Fibroblast of skin of abdomen (primary cell): ENCODE measurements around the gene CFAP77.
A peak's percentile ranks its signal among the peaks of the same experiment; 100 is the strongest.

Experiments used
- DNase-seq: peaks from one replicate; pipeline ENCODE4 v3.0.0-alpha.2; 2013

Gene CFAP77

DNA sequence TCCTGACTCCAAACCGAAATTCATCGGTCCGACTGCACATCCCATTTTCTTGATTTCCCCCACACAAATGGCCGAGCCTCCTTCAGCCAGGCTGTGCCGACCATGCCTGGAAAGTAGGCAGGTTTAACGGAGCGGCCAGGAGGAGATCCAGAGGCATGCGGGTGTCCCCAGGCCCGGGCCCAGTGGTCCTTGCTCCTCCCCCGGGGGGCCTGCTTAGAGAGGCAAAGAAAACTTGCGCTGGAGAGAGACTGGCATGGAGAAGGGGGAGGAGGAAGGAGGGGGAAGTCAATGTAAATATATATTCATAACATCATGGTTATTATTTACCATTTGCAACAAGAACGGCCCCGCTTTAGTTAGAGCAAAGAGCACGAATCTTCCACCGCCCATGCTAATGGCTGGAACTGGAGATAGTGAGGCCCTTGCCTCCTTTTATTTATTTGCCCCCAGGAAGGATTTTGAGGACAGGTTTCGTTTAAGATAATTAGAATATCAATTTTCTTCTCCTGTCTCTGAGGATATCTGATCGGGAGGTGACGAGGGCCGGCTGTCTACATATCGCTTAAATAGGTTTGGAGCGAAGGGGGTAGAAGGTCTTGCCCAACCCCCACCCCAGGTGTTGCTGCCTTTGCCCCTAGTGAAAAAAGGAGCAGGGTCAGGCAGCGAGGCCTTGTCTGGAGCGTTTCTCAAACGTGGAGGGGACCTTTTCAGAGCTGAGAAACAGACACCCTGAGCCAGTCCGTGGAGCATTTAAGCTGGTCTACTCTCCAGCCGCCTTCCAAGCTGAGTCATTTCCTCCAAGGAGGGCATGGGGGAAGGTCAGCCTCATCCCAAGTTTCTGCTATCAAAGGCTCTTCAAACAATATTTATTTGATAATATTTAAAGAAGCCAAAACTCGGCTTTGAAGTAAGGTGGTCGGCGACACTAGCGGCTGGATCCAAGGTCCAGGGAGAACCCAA, 174.9 kb downstream of the CFAP77 start:
- peak; percentile 43 for DNase-seq

DNA sequence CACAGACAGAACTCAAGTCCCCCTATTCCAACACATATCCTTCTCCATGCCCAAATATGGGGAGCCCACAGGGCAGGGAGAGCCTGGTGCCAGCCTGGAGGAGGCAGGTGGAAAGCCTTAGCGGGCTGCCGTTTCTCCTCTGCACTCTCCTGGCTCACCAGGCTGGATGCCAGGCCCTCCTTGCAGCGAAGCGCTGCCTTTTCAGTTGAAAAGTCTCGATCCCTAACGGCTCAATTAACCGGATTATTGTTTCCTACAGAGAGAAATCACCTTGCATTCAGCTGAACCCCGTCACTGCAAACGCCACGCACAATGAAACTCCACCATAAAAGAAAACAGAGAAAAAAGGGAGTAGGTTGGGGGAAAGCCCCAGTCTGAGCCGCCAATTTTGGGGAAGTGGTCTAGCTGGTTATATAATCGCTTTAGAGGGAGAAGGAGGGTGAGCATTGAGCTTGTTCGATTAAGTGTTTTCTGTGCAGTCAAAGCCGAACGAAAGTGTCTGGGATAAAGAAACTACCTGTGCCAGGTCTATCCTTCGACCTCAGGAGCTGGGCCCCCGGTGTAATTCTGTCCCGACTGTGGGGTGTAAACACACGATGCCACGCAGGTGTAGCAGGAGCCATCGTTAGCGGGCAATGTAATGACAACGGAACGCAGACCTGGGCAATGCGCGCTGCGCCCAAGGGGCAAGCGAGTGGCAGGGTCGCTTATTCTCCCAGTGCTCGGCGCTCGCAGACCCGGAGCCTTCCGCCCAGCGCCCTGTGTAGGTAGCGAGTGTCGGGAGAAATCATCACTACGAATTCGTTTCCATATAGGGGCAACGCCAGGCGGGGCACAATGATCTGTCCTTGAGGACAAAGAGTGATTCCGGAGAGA, 176.2 kb downstream of the CFAP77 start:
- DNase-seq = no peak

DNA sequence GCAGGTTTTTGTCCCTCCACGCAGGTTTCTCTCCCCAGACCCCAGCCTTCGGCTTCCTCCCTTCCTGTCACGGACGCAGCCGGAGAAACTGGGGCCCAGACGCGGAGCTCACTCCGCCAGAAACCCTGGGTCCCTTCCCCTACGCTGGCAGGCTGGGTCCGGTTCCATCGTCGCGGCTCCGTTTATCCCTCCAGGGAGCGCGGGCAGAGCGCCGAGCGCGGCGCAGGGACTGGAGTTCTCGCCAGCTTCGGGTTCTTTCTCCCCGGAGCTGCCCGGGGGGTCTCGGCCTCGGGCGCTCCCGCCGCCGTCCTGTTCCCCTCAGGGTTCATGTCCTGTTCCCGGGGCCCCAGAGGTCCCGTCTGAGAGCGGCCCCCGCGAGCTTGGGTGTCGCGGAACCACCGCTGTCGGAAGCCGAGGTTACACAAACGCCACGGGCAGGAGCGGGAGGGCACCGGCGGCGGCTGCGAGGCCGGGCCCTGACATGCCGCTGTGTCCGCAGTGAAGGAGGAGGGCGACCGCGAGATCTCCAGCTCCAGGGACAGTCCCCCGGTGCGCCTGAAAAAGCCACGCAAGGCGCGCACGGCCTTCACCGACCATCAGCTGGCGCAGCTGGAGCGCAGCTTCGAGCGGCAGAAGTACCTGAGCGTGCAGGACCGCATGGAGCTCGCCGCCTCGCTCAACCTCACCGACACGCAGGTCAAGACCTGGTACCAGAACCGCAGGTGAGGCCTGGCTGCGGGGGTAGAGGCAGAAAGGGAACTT, 177.0 kb downstream of the CFAP77 start:
- no peak for DNase-seq

DNA sequence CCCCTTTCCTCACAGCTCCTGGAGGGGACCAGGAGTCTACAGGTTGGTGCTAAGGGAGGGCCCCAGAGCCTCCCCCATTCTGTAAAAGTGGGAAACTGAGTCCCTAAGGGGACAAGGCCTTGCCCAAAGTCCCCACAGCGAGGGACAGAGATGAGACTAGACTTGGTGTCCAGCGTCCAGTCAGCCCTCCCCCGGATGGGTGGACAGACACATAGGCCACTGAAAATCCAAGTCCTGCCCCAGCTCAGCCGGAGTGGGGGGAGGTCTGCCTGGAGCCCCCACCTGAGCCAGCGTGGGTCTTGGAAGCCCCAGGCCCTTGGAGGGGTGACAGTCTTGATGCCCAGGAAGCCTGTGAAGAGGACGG, 177.6 kb downstream of the CFAP77 start:
- DNase-seq = no peak

DNA sequence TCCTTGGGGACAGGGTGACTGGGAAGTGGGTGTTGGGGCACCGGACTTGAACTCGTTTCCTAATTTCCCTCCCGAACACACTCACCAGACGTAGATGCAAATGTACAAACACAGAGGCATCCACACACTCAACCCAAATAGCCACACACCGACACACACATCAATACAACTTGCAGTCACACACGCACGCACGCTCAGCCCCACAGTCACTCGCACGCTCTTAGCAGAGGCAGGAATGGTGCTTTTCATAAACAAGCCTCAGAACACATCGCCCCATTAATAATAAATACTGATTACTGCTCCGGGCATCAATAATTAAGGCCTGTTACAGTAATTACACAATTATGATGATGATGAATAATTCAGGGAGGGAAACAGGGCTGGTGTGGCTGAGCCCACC, 178.1 kb downstream of the CFAP77 start:
- no peak for DNase-seq

DNA sequence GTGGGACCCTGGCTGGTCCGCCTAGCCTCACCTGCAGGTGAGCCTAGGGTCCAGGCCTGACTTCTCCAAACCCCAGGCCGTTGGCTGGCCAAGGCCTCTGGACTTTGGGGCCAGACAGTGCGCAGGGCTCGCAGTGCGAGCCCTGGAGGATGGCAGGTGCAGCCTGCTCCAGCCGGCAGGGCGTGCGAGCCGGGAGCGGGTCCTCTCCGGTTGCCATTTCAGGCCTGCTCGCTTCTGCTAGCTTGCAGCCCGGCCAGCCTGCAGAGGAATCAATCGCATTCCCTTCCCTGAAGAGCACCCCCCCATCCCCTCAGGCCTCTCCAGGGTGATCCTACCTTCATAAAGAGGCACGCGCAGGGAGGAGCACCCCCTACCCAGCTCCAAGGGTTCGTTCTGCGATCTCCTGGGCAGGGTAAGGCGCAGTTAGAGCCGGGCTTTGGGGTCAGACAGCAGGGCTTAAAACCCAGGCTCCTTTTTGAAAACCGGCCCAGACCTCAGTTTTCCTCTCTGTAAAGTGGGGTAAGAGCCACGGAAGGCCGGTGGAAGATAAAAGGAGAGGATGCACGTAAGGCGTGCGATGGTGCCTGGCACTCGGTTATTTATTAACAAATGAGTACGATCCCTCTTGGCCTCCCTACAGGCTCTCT, 178.6 kb downstream of the CFAP77 start:
- no peak for DNase-seq

DNA sequence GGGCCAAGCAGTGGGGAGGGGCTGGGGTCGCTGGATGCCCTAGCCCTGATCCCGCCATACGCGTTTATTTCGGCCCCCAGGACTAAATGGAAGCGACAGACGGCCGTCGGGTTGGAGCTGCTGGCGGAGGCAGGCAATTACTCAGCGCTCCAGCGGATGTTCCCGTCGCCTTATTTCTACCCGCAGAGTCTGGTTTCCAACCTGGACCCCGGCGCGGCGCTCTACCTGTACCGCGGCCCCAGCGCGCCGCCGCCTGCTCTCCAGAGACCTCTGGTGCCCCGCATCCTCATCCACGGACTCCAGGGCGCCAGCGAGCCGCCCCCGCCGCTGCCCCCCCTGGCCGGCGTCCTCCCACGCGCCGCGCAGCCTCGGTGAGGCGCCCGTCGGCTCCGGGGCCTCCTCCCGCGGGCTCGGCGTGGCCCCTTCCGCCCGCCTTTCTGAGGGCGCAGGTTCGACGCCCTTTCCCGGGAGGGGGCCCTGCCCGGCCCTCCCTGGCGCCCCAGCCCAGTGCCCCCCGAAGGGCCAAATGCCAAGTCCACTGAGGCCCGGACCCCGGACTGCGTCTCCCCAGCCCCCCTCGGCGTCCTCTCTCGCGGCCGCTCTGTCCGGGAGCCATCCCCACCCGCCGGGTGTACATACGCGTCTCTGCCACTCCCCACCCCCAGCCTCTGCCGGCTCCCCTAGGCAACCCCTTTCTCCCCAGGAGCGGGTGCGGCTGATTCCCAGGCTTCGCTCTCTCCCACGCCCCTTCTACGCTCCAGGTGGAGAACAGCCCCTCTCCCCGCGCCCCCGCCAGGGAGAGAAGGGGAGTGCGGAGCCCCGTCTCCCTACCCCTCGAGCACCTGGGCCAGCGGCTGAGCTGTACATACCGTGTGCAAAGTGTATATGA, 179.4 kb downstream of the CFAP77 start:
- DNase-seq = no peak

DNA sequence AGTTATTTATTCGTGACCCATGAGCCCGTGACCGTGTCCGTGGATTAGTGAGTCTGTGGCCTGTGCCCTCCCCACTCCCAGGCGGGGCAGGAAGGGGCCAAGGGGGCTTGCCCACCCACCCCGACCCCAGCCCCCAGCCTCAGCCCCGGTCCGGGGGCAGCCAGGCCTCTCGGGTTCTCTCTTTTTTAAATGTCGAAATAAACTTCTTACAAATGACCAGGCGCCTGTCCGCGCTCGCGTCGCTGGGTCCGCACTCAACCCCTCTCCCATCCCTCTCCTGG, 180.0 kb downstream of the CFAP77 start:
- DNase-seq = no peak

DNA sequence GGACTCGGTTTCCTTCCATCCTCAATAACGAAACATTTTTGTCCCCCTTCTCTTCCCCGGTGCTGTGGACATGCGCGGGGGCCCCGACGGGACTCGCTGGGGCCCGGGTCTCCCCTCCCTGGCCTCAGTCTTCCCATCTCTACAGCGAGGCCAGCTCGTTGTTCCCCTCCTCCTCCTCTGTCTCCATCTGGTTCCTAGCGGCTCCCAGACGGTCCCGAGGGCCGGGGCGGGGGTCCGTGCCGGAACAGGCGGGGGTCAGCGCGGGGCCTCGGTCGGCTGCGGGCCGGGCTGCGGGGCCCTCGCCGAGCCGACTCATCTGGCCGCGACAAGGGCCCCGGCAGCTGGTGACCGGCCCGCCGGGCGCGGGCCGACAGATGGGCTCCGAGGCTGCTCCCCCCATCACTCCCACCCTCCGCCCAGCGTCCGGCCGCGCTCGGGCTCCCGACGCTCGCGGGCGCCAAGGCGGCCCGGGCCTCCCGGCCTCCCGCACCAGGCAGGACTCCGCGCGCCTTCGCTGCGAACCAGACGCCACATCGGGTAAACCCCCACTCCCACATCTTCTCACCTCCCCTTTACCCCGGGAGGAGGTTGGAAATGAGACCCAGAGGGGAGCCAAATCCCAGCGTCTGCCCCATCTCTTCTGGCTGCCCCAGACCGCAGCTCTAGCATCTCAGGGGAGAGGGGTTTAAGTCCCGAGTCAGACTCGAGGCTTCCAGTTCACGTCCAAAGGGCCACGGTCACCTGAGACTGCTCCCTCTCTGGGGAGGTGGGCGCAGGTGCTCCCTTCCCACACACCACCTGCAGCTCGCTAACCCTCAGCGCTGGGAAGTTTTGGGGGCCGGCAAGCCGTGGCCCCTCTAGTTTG, 180.5 kb downstream of the CFAP77 start:
- DNase-seq = no peak

DNA sequence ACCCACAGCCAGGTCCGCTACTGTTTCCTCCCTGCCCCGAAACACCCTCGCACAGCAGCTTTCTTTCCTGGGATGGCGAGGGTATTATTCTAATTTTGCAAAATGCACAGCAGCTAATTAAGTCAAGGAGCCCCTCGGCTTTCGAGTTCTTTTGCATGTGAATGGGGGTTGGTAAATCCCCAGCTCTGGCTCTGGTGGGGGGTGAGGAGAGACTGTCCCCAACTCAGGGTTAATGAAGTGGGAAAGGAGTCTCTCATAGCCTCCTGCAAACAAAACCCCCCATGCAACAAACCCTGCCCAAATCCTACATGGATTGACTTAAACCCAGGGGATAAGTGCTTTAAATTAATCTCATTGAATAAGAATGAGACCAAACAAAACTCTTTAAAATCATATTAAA, 181.2 kb downstream of the CFAP77 start:
- no peak for DNase-seq

DNA sequence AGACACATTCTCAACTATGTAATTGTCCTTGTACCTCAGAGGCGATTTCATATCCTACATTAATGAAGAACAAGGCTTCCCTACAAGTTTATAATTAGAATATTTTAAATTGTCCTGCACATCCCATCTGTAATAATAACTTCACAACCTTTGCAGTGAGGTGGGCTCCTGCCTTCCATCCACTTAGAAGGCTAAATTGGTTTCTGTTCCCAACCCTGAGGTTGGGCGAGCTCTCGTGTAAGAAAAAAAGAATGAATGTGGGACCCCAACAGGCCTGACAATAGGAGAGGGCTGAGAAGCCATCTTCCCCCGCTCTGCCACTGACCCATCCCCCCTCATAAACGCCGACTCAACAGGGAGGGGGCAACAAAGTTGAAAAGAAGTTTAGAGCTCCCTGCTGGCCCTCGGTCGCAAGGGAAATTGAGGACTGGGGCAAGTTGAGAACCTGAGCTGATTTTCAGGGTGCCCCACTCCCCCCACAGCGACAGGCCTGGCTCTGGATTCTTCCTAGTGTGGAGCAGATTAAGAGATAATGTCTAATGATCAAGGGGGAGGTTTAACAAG, 181.8 kb downstream of the CFAP77 start:
- DNase-seq = no peak

DNA sequence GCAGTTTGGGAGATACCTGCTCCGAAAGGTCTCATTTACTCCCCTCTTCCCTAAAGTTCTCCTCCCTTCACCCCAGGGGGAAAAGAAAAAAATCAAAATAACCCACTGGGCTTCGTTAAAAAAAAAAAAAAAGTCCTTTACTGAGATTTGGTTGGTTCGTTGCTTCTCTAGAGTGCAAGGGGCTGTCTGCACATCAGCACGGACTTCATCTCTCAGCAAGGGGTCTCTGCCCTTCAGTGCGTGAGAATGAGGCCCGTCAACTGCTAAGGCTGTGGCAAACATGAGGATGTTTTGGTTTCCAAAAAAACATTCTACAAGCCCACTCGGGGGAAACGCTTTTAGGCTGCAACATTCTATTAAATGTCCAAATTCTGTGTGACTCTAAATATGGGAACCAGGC, 182.4 kb downstream of the CFAP77 start:
- no peak for DNase-seq

DNA sequence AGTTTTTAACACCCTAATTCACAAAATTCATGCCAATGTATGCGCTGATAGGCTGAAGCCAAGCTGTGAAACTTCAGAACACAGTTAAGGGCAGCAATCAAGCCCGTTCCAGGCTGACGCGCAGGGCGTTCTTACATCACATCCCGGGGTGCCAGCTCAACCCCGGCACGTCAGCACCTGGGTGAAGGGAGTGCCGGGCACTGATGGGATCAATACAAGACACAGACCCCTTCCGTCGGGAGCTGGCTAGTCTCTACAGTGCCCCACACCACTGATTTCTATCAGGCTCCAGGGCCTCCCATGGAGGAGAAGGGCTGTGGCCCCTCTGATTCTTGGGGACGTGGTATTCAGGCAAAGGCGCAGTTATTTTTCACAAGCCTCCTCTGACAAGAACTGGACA, 184.4 kb downstream of the CFAP77 start:
- no peak for DNase-seq

DNA sequence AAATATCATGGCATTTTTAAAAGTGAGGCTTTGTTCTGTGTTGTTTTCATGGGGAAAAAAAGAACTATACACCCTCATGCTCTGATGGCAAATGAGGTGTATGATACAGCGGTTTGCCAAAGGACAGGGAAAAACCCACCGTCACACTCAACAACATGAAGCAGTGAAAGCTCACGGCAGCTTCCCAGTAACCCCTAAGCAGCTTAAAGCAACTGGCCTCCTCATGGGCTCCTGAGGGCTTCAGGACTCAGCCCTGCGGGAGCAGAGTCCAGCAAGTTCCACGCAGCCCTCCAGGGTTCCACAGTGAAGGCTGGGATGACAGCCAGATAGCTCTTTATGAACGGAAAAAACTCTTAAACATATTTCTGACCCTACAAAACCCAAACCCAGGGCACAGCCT, 185.3 kb downstream of the CFAP77 start:
- DNase-seq = no peak

DNA sequence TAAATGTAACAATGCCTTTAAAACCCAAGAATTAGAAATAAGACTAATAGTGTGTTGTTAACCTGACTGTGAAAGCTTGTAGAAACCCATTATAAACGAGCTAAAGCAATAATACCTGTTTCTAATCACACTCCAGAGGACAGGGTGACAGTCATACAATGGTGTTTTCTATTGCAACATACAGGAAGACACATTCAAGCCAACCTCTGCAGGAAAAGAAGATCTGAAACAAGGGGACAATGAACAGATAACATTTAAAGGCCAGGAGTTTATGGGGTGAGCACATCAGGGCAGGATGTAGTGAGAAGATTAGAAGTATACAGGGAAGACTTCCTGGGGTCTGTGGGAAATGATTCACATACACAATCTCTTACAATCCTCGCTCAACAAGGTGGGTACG, 186.2 kb downstream of the CFAP77 start:
- DNase-seq = no peak

DNA sequence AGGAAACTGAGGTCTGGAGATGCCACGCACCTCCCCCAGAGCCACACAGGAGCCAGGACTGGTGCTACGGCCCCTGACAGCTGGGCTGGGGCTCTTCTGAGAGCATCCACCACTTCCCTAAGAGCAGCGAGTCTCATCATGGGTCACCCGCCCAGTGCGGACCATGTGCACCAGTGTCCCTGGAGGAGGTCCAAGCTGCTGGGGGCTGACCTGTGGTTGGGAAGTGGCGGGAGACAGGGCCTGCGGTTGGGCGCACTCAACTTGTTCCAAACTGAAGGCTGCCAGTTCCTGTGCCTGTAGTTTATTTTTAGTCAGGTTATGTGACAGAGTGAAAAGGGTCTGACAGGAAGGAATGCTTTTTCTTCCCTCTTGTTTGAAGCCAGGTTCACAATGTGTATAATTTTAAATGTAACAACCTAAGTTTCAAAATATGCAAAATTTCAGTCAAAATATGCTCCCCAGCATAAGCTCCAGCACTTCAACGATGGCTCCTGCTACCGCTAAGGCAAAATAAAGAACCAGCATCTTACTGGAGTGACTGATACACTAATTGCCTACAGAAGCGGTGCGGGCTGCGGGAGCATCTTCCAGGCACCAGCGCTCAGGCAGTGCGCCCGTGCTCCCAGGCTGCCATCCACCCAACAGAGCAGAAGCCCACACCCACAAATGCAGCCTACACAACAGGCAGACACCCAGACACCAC, 187.2 kb downstream of the CFAP77 start:
- DNase-seq = no peak

DNA sequence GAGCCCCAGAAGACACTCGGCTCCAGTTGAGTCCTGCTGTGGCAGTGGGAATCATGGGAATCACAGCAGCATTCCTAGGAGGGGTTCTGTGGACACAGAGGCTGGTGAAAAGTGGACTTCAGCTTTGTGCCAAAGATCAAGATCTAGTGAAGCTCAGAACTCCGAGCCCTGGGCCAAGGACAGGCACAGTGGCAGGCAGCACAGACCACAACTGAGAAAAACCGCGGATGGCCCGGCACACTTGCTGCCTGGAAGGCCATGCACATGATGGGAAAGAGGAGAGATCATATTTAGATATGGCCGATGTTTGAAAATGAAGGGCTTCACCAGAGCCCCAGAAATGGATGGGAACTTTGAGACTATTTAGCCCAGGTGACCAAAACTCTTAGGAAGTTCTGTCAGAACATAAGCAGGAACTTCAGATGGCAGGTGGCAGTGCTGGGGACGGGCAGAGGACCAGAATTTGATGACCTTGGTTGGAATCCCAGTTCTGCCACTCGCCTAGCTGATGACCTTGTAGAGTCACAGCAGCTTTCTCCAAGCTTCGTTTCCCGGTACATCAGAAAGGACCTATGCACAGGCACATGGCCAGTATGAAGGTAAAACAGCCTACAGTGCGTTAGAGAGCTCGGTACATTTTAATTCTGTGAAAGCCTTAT, 190.4 kb downstream of the CFAP77 start:
- no peak for DNase-seq

DNA sequence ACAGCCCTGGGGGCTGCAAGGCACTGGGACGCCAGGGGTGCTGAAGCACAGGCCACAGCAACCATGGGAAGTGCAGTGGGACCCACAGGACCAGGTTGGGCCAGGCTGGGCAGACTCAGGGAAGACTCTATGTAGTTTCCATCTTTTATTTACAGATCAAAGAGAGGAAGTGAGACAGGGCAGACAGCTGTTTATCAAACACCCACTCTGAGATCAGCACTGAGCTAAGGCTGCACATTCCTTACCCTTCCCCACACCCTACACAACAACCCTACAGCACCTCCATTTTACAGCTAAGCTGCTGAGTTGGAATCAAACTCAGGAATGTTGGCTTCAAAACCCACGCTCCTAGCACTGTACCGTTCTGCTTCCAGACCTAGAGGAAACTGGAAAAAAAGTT, 192.2 kb downstream of the CFAP77 start:
- DNase-seq = no peak

DNA sequence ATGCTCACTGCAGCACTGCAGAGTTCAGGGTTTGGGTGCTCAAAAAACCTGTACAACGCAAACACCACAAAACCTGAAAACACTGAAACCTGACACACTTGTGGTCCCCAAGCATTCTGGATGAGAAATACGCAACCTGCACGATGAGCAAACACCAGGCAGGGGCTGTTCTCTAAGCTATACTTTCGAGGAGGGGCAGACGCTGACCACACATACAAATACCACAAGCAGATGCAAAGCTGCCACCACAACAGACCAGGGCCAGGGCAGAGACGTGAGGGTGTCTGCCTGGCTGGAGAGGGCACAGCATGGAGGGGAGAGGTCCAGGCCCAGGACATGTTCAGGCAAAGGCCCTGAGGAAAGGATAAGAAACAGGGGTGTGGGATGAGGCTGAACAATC, 195.4 kb downstream of the CFAP77 start:
- no peak for DNase-seq
